ENCODE results near the gene GAS7. TPM values are rescaled to one million over a fixed set of nuclear protein-coding genes. Genes with fewer than 3 reads are reported as not detected.

The GAS7 gene
- total RNA-seq, 1 experiment from 2014 or later: 6.0 TPM

- no CpG with 5 or more reads among the region's 5 CpGs for WGBS (ENCODE audit: extremely low coverage, insufficient read length, low lambda C conversion rate)
- no peaks in the 10 kb centered on the region for H3K79me2 ChIP-seq (ENCODE audit: insufficient read depth, low read length)
These were observed 67.7 kb downstream of the GAS7 start for GRCh38 chr17:10130677-10131076.

More at GRCh38 chr17:10130677-10131076, 67.7 kb downstream of the GAS7 start:
- no peak for TF ChIP-seq CTCF (conservative IDR thresholded peaks at IDR 0.05)
- no peak overlapping the region for H4K8ac ChIP-seq (replicated peaks; ENCODE audit: insufficient read length, low read depth, low read length)
- no peak overlapping the region for H2BK5ac ChIP-seq (ENCODE audit: insufficient read length, low read length)
- Mint-ChIP-seq H3K36me3 (ENCODE audit: insufficient read depth in 1 of 3, low read depth in 3 of 3) (no peaks in the 10 kb centered on the region), H3K27ac (no peak overlapping the region), H3K27me3 (ENCODE audit: low read depth) (no peaks in the 10 kb centered on the region), H3K9me3 (no peaks in the 10 kb centered on the region), H3K4me1 (peaks cover 23 to 26% of the 10 kb centered on the region in 2 experiments), H3K4me3 (no peak overlapping the region)
- H2BK120ac ChIP-seq (ENCODE audit: low read depth, low read length, poor library complexity, severe bottlenecking): no peak overlapping the region
- no peak overlapping the region for H3K23ac ChIP-seq (ENCODE audit: insufficient read length, low read depth, low read length)
- no peak overlapping the region for H3K56ac ChIP-seq (ENCODE audit: insufficient read length, low read depth, low read length)
- H4K5ac ChIP-seq (ENCODE audit: insufficient read length, low read depth, low read length): no peak overlapping the region
- no peak overlapping the region for H2AK5ac ChIP-seq (ENCODE audit: insufficient read length, low read length)
- H3K4me2 ChIP-seq (ENCODE audit: insufficient read depth, insufficient read length, low read length): no peak overlapping the region
- H2AFZ ChIP-seq (ENCODE audit: low read length): no peak overlapping the region
- peaks cover 2% of the 10 kb centered on the region for H4K20me1 ChIP-seq (ENCODE audit: control insufficient read depth, insufficient read depth, insufficient read length)
- no peak overlapping the region for H3K27ac ChIP-seq (ENCODE audit: insufficient read length, low read depth, low read length)
- H3K9me3 ChIP-seq (ENCODE audit: control insufficient read depth, low read depth, low read length): no peaks in the 10 kb centered on the region
- no peak overlapping the region for H2BK12ac ChIP-seq (ENCODE audit: insufficient read length, low read depth, low read length)
- H3K14ac ChIP-seq (ENCODE audit: insufficient read depth, low read length): no peak overlapping the region
- no peaks in the 10 kb centered on the region for H3K23me2 ChIP-seq (ENCODE audit: insufficient read length, low read depth, low read length, poor library complexity, severe bottlenecking)
- no peaks in the 10 kb centered on the region for H3K27me3 ChIP-seq (ENCODE audit: insufficient read depth, low read length)
- H4K91ac ChIP-seq (ENCODE audit: insufficient read length, low read depth, low read length): no peak overlapping the region
- H3K4ac ChIP-seq (ENCODE audit: low read depth, low read length): no peak overlapping the region
- H3K4me1 ChIP-seq (ENCODE audit: insufficient read depth, low read length): peaks cover 3% of the 10 kb centered on the region; the same call in 1 of the 2 replicates
- no peaks in the 10 kb centered on the region for H3K79me1 ChIP-seq (ENCODE audit: insufficient read depth, low read depth, low read length, poor library complexity, severe bottlenecking)
- no peak overlapping the region for H3K9ac ChIP-seq (ENCODE audit: extremely low read depth, insufficient read length, low read length)
- no peak overlapping the region for H2BK15ac ChIP-seq (ENCODE audit: low read depth, low read length)
- no peak overlapping the region for H3K18ac ChIP-seq (ENCODE audit: insufficient read length, low read depth, low read length)
- no peak overlapping the region for H3T11ph ChIP-seq (ENCODE audit: low read length)
- DNase-seq: no peak
- no peak overlapping the region for H2BK20ac ChIP-seq (ENCODE audit: low read depth, low read length, poor library complexity, severe bottlenecking)
